C4-2B (cell line): ENCODE data around the gene FBXO34.
"Not testable (repeated sequence)": the region's sequence is repeated elsewhere in the genome, so short reads cannot be mapped to it uniquely, and the experiment has no call there.

Source experiments
- H3K27ac ChIP-seq: fragments of 450-650 bp; 2 replicates; pipeline ENCODE4 v1.5.1; 2017
- CTCF ChIP-seq: fragments of 450-650 bp; conservative IDR thresholded peaks from 2 replicates; pipeline ENCODE4 v1.5.1; 2017; ENCODE audit warnings: mild to moderate bottlenecking
- ZFX ChIP-seq: fragments of 450-650 bp; IDR thresholded peaks from 2 replicates; pipeline ENCODE4 v1.6.1; 2017

Gene FBXO34

GRCh38 chr14:55373784-55374705, 102.8 kb downstream of the FBXO34 start:
- TF ChIP-seq ZFX (no peak), CTCF (no peak)

GRCh38 chr14:55374771-55375170, 103.5 kb downstream of the FBXO34 start:
- H3K27ac ChIP-seq, result no peak overlapping the region
- TF ChIP-seq CTCF (no peak), ZFX (no peak)

More at GRCh38 chr14:55373784-55374705, 102.8 kb downstream of the FBXO34 start:
- H3K27ac ChIP-seq, result no peak overlapping the region

GRCh38 chr14:55377236-55377635, 106.0 kb downstream of the FBXO34 start:
- H3K27ac ChIP-seq, result no peak overlapping the region
- TF ChIP-seq ZFX, result no peak
- TF ChIP-seq CTCF, result no peak; the same call in 1 of the 2 replicates

- TF ChIP-seq ZFX (no peak), CTCF (no peak)
- H3K27ac ChIP-seq, result no peak overlapping the region
These were observed 109.8 kb downstream of the FBXO34 start for GRCh38 chr14:55381040-55381439.

GRCh38 chr14:55381561-55381960, 110.3 kb downstream of the FBXO34 start:
- no peak overlapping the region for H3K27ac ChIP-seq
- TF ChIP-seq CTCF, result no peak
- TF ChIP-seq ZFX, result no peak

- TF ChIP-seq CTCF (no peak), ZFX (no peak)
These were observed 111.3 kb downstream of the FBXO34 start for GRCh38 chr14:55382483-55382882.

GRCh38 chr14:55383056-55383466, 111.8 kb downstream of the FBXO34 start:
- not testable (repeated sequence) for H3K27ac ChIP-seq

More at GRCh38 chr14:55382483-55382882, 111.3 kb downstream of the FBXO34 start:
- no peak overlapping the region for H3K27ac ChIP-seq

- H3K27ac ChIP-seq, result no peak overlapping the region
- no peak for TF ChIP-seq CTCF
- no peak for TF ChIP-seq ZFX
These were observed 112.4 kb downstream of the FBXO34 start for GRCh38 chr14:55383541-55384140.
